ENCODE measurements around the gene NDUFA13.

NDUFA13 gene

DNA sequence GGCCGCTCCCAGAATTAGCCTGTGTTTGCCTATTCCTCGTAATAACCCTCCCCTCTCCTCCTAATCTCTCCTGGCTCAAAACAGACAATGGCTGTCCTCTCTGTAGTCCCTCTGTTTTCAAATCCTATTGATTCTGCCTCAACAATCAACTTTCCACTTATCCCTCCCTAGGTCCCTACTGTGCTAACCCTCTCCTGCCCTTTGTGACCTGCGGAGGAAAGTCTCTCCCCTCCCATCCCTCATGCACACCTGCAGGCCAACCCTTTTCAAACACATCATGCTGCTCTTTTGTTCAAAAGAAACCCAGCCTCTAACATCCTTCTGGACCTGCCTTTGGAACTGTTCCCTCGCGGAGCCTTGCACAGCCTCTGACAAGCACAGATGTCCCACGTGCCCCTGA lies 59.4 kb downstream of the NDUFA13 start:
- DNase-seq (ENCODE audit: low read depth): no peak
- H3K4me3 ChIP-seq (ENCODE audit: low read depth, low read length): no peak overlapping the region
- TF ChIP-seq, protein P1, sequence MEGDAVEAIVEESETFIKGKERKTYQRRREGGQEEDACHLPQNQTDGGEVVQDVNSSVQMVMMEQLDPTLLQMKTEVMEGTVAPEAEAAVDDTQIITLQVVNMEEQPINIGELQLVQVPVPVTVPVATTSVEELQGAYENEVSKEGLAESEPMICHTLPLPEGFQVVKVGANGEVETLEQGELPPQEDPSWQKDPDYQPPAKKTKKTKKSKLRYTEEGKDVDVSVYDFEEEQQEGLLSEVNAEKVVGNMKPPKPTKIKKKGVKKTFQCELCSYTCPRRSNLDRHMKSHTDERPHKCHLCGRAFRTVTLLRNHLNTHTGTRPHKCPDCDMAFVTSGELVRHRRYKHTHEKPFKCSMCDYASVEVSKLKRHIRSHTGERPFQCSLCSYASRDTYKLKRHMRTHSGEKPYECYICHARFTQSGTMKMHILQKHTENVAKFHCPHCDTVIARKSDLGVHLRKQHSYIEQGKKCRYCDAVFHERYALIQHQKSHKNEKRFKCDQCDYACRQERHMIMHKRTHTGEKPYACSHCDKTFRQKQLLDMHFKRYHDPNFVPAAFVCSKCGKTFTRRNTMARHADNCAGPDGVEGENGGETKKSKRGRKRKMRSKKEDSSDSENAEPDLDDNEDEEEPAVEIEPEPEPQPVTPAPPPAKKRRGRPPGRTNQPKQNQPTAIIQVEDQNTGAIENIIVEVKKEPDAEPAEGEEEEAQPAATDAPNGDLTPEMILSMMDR (IDR thresholded peaks at IDR 0.05; ENCODE audit: control insufficient read depth, extremely low read depth, insufficient read depth): no peak
